GM13977 (cell line): ENCODE results near the gene HDGF.

Experiments
- DNase-seq: peaks from one replicate; pipeline ENCODE4 v3.0.0; 2012; ENCODE audit warnings: low spot score
- in situ Hi-C: fragments of 300-500 bp; cut with MboI; formaldehyde crosslinking; loops from one replicate; pipeline ENCODE4 v1.12.0; 2022; ENCODE audit warnings: low sequenced_read_pairs, low pct_unique_long_range_greater_than_20kb, mixed read lengths, inconsistent platforms; ENCODE audit not compliant: unreplicated experiment
- TF ChIP-seq, protein P1 (sequence below): IDR thresholded peaks from 2 replicates; pipeline ENCODE4 v1.5.1; 2012; ENCODE audit warnings: mild to moderate bottlenecking, control low read depth; ENCODE audit not compliant: insufficient read depth; ENCODE audit errors: extremely low read depth, missing control alignments

HDGF gene

DNA sequence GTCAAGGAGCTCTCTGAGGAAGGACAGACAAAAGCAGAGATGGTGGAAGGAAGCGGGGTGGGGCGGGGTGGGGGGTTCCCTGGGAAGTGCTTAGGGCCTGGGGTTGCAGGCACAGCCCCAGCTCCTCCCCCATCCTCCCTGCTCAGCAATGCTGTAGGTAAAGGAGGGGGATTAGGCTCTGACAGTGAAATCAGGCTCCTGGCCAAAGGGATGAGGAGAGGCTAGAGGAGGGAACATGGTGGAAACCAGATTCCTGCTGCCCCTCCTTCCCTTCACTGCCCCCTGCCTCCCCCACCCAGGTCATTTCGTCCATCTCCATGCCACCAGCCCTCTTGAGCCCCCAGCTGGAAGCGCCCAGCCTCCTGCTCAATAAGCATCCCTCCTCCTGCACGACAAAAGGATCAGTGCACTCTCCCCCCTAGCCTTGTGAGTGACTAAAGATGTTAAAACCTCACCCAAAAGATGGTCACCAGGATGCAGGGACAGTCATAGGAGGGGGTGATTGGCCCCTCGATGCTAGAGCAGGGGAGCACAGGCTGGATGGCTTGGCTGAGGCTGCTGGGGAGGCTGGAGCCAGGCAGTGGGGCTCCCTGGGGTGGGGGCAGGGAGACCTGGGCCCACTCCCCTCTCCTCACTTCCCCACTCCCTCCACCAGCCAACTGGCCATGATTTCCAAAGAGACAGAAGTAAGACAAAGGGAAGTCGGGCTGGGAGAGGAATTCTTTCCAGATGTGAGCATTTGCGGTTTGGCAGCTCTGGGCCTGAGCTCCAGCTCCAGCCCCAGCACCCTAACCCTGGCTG lies 43.9 kb downstream of the HDGF start:
- TF ChIP-seq, protein P1, sequence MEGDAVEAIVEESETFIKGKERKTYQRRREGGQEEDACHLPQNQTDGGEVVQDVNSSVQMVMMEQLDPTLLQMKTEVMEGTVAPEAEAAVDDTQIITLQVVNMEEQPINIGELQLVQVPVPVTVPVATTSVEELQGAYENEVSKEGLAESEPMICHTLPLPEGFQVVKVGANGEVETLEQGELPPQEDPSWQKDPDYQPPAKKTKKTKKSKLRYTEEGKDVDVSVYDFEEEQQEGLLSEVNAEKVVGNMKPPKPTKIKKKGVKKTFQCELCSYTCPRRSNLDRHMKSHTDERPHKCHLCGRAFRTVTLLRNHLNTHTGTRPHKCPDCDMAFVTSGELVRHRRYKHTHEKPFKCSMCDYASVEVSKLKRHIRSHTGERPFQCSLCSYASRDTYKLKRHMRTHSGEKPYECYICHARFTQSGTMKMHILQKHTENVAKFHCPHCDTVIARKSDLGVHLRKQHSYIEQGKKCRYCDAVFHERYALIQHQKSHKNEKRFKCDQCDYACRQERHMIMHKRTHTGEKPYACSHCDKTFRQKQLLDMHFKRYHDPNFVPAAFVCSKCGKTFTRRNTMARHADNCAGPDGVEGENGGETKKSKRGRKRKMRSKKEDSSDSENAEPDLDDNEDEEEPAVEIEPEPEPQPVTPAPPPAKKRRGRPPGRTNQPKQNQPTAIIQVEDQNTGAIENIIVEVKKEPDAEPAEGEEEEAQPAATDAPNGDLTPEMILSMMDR: no peak
- DNase-seq: no peak
- in situ Hi-C loops: loop anchor here (25.0 kb wide), 1 partner anchor 155 kb away; the partner anchor contains the start of genes INSRR and NTRK1

DNA sequence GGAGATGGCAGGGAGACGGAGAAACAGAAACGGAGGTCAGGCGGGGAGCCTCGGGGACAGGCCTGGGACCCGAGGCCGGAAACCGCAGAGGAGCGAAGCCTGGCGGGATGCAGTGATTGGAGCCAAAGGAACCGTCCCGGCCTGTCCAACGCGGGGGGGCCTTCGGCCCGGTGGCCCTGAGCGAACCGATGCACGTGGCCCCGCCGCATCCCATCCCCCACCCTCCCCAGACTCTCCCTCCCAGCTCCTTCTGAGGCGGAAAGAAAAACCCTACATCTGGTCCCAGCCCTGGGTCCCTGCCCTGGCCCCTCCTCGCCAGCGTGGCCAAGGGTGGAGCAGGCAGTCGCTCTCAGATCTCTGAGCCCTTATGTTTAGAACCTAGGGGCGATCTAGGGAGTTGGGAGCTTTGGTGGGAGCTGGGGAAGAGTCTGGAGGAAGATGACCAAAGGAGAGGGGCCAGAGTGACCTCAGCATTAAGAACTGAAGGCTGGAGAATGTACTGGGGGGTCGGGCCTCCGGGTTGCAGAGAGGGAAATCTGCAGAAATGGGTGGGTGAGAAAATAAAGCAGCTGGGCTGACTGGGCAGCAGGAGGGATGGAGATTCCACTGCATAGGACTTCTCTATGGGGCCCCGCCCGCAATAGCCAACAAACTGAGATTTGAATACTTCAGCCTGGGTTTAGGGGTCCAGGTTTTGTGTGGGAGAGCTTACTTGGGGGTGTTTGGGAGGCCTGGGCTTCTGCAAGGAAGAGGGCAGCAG lies 44.6 kb downstream of the HDGF start:
- TF ChIP-seq, protein P1: no peak
- no peak for DNase-seq
- in situ Hi-C loops: loop anchor here (25.0 kb wide), 1 partner anchor 155 kb away; the partner anchor contains the start of genes INSRR and NTRK1

DNA sequence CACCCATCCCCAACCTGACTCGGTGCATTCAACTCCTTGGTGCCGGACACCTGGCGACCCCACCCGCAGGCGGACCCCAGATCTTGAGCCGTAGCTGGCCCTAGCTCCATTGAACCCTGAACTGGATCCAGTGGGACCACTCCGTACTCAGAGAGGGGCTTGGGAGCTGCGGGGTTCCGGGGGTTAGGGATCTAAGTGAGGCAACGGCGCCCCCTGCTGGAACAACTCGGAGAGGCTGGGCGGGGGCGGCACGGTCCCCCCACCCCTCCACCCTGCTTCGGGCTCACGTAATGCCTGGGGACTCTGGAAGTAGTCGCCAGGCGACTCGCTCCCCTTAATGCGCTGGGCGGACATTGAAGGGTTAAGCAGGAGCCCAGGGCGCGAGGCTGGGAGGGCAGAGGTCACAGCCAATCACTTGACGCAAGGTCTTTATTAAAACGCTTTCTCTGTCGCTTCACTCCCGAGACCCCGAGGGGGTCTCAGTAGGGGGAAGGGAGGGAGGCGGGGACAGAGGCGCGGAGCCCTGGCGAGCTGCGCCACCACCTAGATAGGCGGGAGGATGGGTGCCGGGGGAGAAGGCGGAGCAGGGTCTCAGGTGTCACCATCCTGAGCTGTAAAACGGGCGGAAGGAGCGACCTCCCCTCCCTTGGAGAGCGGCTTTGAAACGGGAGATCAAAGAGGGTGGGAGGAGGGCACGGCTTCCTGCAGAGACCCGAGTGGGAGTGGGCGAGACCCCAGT lies 45.4 kb downstream of the HDGF start:
- TF ChIP-seq, protein P1: peak; percentile 92
- DNase-seq: peak; percentile 85
- in situ Hi-C loops: loop anchor here (25.0 kb wide), 1 partner anchor 156 kb away; the partner anchor contains the start of genes INSRR and NTRK1

DNA sequence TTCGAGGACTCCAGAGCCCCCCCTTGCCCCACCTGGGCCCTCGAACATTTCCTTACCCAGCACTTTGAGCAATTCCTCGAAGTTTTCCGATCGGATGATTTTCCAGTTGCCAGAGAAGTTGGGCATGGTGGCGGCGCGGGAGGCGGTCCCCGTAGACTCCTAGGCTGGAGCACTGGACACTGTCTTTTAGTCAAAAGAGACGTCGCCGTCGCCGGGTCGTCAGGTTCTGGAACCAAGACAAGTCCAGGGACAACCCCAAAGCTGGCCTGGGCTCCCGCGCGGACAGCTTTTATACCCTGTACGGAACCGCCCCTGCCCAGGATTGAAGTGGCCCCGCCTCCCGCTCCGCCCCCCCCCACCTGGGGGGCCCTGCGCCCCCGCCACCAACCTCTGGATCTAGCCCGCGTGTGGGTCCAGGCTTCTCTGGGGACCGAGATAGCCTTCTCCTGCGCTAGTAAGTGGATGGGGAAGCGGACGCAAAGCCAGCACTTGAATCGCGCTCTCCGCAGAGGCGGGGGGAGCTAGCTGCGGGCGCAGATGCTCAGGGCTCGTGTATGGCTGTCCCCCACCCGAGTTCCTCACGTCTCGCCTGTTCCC lies 46.1 kb downstream of the HDGF start, which contains the start of gene CRABP2:
Gene CRABP2 (minus strand): TSS at position 263 of the 597 bp plus-strand sequence. CDS start 137 bp downstream, at position 126.
- TF ChIP-seq, protein P1: no peak
- peak; percentile 53 for DNase-seq
- in situ Hi-C loops: loop anchor here (25.0 kb wide), 1 partner anchor 157 kb away; the partner anchor contains the start of genes INSRR and NTRK1

DNA sequence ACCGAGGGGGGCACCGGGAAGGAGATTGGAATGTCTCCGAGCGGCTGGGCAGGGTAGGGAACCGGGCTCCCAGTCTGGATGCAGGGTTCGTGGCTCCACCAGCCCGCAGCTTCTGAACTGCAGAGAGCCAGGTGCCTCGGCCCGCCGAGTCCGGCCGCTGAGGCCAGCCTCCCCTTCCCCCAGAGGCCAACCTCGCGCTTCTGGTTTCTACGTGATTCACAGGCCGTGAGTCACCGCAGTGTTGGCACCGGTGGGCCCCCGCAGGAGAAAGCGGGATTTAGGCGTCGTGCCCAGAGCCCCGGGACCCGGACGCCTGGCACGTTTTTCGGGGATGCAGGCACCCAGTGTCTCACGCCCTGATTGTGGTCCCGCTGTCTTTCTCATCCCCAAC lies 46.5 kb downstream of the HDGF start:
- no peak for DNase-seq
- TF ChIP-seq, protein P1: no peak
- in situ Hi-C loops: loop anchor here (25.0 kb wide), 1 partner anchor 157 kb away; the partner anchor contains the start of genes INSRR and NTRK1
